Lower leg skin (tissue), 3 donors: ENCODE results near the gene GMPR.

Source experiments
- CTCF ChIP-seq, 3 donors: fragments of 450-650 bp; IDR thresholded peaks; one replicate each; pipeline ENCODE4 v1.5.1; 2016; ENCODE audit warnings: antibody characterized with exemption in 3 of 3, mild to moderate bottlenecking in 3 of 3, moderate library complexity in 2 of 3
- POLR2A ChIP-seq, 2 donors: fragments of 450-650 bp; IDR thresholded peaks; one replicate each; pipeline ENCODE4 v1.6.1; 2016 to 2017; ENCODE audit warnings: antibody characterized with exemption in 2 of 2, mild to moderate bottlenecking in 1 of 2, moderate library complexity in 1 of 2

- TF ChIP-seq CTCF (IDR thresholded peaks at IDR 0.05) (no peak), POLR2A (IDR thresholded peaks at IDR 0.05) (no peak)
Observed at GRCh38 chr6:16200321-16200883, 38.0 kb upstream of the GMPR start.
